Brain microvascular endothelial cell (primary cell): ENCODE data around the gene PPP1R36.
"Not testable (repeated sequence)": the region's sequence is repeated elsewhere in the genome, so short reads cannot be mapped to it uniquely, and the experiment has no call there.

ENCODE experiments used
- DNase-seq: peaks from one replicate; pipeline ENCODE4 v3.0.0-alpha.2; 2020
- H3K27ac ChIP-seq: fragments of 250-450 bp; sonication (Bioruptor Pico); 2 replicates; pipeline ENCODE4 v1.5.1; 2020; ENCODE audit warnings: mild to moderate bottlenecking, moderate library complexity
- H3K27me3 ChIP-seq: fragments of 250-450 bp; sonication (Bioruptor Pico); replicated peaks from 2 replicates; pipeline ENCODE4 v1.5.1; 2020; ENCODE audit warnings: mild to moderate bottlenecking
- H3K36me3 ChIP-seq: fragments of 250-450 bp; sonication (Bioruptor Pico); replicated peaks from 2 replicates; pipeline ENCODE4 v1.5.1; 2020; ENCODE audit warnings: mild to moderate bottlenecking
- H3K4me3 ChIP-seq: 2 replicates; pipeline ENCODE4 v1.5.1; 2011; ENCODE audit warnings: low read depth, mild to moderate bottlenecking, control low read depth, low read length, moderate library complexity
- in situ Hi-C: cut with HindIII; loops from 2 replicates; pipeline ENCODE4 v1.10.0; 2017; ENCODE audit warnings: low sequenced_read_pairs, low pct_ligation_motif_present
- TF ChIP-seq, protein P1 (sequence below): IDR thresholded peaks from 2 replicates; pipeline ENCODE4 v1.5.1; 2011; ENCODE audit warnings: low read depth, mild to moderate bottlenecking, moderate library complexity, low read length, control low read depth, inconsistent platforms; ENCODE audit errors: missing control alignments

Gene PPP1R36

DNA sequence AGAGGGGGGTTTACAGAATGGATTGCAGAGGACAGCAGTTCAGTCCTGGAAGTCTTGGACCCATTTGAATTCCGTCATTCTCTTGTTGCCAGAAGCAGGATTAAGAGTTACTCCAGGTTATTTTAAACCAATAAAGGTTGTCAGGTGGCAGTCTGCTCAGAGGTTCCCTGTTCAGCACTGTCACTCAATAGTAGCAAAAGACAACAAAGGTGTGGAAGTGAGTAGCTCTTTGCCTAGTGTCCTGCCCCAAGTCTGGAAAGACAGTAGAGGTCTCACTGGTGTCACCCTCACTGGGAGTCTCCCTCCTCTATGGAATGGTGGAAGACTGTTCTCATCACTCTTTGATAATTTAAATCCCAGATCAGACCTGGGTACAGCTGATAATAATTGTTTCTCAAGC, 81.0 kb downstream of the PPP1R36 start:
- DNase-seq, result no peak
- no peak overlapping the region for H3K4me3 ChIP-seq
- no peaks in the 10 kb centered on the region for H3K27me3 ChIP-seq
- no peak overlapping the region for H3K27ac ChIP-seq
- in situ Hi-C loops, result no loop called here
- no peaks in the 10 kb centered on the region for H3K36me3 ChIP-seq
- TF ChIP-seq, protein P1, sequence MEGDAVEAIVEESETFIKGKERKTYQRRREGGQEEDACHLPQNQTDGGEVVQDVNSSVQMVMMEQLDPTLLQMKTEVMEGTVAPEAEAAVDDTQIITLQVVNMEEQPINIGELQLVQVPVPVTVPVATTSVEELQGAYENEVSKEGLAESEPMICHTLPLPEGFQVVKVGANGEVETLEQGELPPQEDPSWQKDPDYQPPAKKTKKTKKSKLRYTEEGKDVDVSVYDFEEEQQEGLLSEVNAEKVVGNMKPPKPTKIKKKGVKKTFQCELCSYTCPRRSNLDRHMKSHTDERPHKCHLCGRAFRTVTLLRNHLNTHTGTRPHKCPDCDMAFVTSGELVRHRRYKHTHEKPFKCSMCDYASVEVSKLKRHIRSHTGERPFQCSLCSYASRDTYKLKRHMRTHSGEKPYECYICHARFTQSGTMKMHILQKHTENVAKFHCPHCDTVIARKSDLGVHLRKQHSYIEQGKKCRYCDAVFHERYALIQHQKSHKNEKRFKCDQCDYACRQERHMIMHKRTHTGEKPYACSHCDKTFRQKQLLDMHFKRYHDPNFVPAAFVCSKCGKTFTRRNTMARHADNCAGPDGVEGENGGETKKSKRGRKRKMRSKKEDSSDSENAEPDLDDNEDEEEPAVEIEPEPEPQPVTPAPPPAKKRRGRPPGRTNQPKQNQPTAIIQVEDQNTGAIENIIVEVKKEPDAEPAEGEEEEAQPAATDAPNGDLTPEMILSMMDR, result no peak

DNA sequence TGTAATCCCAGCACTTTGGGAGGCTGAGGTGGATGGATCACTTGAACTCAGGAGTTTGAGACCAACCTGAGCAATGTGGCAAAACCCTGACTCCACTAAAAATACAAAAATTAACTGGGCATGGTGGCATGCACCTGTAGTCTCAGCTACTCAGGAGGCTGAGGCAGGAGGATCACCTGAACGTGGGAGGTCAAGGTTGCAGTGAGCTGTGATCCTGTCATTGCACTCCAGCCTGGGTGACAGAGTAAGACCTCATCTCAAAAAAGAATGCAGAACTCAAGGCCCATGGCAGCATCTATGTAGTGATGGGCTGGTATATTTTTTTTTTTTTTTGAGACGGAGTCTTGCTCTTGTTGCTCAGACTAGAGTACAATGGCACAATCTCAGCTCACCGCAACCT, 81.5 kb downstream of the PPP1R36 start:
- H3K27ac ChIP-seq, H3K4me3 ChIP-seq, H3K27me3 ChIP-seq, H3K36me3 ChIP-seq, DNase-seq, in situ Hi-C loops: not testable (repeated sequence)

DNA sequence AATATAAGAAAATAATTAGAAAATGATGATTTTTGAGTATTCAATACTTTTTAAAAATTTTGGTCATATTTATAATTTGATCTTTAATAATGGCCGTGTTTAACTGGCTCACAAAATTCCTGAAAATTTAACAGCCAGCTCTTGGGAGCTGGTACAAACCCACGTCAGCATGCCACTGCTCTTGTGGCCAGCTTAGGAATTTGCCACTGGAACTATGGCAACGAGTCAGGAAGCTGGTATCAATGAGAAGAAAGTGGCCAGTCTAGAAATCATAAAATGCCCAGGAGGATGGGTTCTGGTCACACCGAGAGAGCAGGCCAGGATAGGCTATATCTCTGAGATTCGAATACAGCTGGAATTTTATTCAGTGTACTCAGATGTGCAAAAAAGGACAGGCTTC, 82.3 kb downstream of the PPP1R36 start:
- Histone ChIP-seq H3K27me3 (no peaks in the 10 kb centered on the region), H3K27ac (no peak overlapping the region), H3K36me3 (no peaks in the 10 kb centered on the region), H3K4me3 (no peak overlapping the region)
- in situ Hi-C loops, result no loop called here
- TF ChIP-seq, protein P1, result no peak
- DNase-seq, result no peak

DNA sequence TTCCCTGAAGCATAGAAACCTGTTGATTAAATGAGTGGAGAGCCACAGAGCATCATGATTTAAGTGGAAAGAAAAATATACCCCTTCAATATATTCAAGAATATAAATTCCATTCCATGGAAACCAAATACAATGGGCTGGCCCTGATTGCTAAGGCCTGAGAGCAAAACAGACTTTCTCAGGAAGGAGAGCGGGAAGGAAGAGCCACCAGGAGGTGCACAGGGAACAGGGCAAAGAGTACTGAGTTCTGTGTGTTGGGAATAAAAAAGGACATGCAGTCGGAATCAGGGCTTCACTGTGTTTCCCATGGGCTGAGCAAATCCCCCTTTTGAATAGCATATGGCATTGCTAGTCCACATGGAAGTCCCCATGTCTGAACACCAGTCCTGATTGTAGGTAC, 84.8 kb downstream of the PPP1R36 start:
- in situ Hi-C loops, result no loop called here
- Histone ChIP-seq H3K36me3 (no peaks in the 10 kb centered on the region), H3K27me3 (no peaks in the 10 kb centered on the region), H3K27ac (no peak overlapping the region), H3K4me3 (no peak overlapping the region)
- TF ChIP-seq, protein P1, result peak; percentile 4
- no peak for DNase-seq

DNA sequence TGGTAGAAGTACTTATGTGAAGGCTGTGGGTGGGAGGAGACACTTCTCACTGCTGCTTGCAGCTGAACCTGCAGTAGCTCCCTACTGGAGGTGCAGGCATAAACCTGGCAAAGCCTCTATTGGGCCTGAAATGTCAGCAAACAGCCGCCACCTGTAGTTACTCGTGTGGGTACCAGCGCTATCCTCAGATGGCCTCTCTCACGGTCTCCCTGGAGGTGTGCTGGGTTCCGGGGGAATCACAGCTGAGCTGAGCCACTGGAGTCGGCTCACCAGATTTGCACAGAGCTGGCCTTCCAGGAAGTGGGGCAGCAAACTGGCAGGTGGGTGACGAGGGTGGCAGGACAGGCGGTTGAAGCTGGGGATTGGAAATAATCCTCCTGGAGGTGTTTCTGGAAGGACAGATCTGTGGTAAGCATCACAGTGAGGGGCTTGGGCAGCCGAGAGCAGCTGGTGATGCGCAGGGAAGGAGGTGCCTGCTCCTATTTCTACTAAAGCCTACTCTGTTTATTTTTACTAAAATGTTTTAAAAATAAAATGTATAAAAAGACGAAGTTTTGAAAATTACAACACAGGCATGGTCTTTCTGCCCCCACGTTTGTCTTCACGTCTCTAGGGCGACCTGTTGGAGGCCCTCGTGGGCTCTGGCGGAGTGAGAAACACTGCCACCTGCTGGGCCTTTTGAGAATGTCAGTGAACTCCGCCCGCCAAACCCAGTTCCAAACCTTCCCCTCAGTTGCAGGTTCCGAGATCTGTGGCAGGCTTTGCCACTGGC, 86.6 kb downstream of the PPP1R36 start:
- no peaks in the 10 kb centered on the region for H3K36me3 ChIP-seq
- TF ChIP-seq, protein P1, result peak; percentile 88
- in situ Hi-C loops, result no loop called here
- no peak overlapping the region for H3K4me3 ChIP-seq
- no peaks in the 10 kb centered on the region for H3K27me3 ChIP-seq
- peak; percentile 41 for DNase-seq
- H3K27ac ChIP-seq, result no peak overlapping the region

DNA sequence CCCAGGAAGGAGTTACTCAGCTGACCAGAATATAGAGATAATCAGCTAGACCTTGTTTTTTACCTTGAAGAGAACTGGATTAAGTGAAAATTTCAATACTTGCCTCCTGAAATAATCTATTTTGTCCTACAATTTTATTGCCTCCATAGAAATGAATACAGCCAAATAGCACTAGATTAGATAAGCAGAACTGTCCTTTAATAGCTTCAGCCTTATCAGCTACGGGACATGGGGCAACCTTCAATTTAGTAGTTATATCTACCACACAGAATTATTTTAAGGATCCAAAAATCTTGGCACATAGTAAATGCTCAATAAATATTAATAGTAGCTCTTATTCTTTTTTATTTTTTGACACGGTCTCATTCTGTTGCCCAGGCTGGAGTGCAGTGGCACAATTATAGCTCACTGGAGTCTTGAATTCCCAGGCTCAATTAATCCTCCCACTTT, 87.2 kb downstream of the PPP1R36 start:
- in situ Hi-C loops, result no loop called here
- Histone ChIP-seq H3K27me3 (no peaks in the 10 kb centered on the region), H3K27ac (no peak overlapping the region), H3K36me3 (no peaks in the 10 kb centered on the region), H3K4me3 (no peak overlapping the region)
- DNase-seq, result no peak
- TF ChIP-seq, protein P1, result no peak
